WTC11 (cell line): Measurements from ENCODE around the gene CCSER1. TPM values are rescaled to one million over a fixed set of nuclear protein-coding genes. Genes with fewer than 3 reads are reported as not detected.

Experiments
- ATAC-seq: fragments of 200-7000 bp; cut with Tn5 transposase; 2 replicates; pipeline ENCODE4 v1.10.0; 2021; ENCODE audit warnings: mild to moderate bottlenecking, moderate library complexity
- CTCF ChIA-PET: fragments of 300-600 bp; sonication (Branson Sonifier 250); formaldehyde crosslinking; loops from one replicate; lab custom pipeline; 2021; ENCODE audit warnings: antibody characterized with exemption; lab: Charles Lee
- POLR2A ChIA-PET: fragments of 350-600 bp; sonication (Branson Sonifier 250); formaldehyde crosslinking; loops from one replicate; lab custom pipeline; 2021; ENCODE audit warnings: antibody characterized with exemption; lab: Charles Lee
- DNase-seq: peaks from one replicate; pipeline ENCODE4 v3.0.0; 2021; ENCODE audit warnings: low spot score
- H3K27ac Mint-ChIP-seq: 2 replicates; pipeline ENCODE4 v1.8.0; 2021; ENCODE audit warnings: mixed read lengths
- H3K27me3 Mint-ChIP-seq: 2 replicates; pipeline ENCODE4 v1.8.0; 2021; ENCODE audit warnings: low read depth, mild to moderate bottlenecking, moderate library complexity, mixed read lengths
- H3K36me3 Mint-ChIP-seq: 2 replicates; pipeline ENCODE4 v1.8.0; 2021; ENCODE audit warnings: mixed read lengths
- H3K4me1 Mint-ChIP-seq: 2 replicates; pipeline ENCODE4 v1.8.0; 2022; ENCODE audit warnings: mixed read lengths
- H3K4me3 Mint-ChIP-seq: 2 replicates; pipeline ENCODE4 v1.8.0; 2021; ENCODE audit warnings: mild to moderate bottlenecking, moderate library complexity, mixed read lengths
- H3K9me3 Mint-ChIP-seq: 2 replicates; pipeline ENCODE4 v1.8.0; 2021; ENCODE audit warnings: mixed read lengths
- CBFB ChIP-seq: sonication (generic); formaldehyde crosslinking; IDR thresholded peaks from 2 replicates; pipeline ENCODE4 v1.8.1; 2022; ENCODE audit warnings: mild to moderate bottlenecking, low read depth, missing genetic modification reagents
- CREB1 ChIP-seq: sonication (generic); formaldehyde crosslinking; IDR thresholded peaks from 2 replicates; pipeline ENCODE4 v1.8.0; 2023; ENCODE audit warnings: mild to moderate bottlenecking, missing genetic modification reagents
- ESRRA ChIP-seq: sonication (generic); formaldehyde crosslinking; IDR thresholded peaks from 2 replicates; pipeline ENCODE4 v1.8.1; 2022; ENCODE audit warnings: mild to moderate bottlenecking, missing genetic modification reagents, borderline replicate concordance
- FOXJ3 ChIP-seq: sonication (generic); formaldehyde crosslinking; IDR thresholded peaks from 2 replicates; pipeline ENCODE4 v1.9.0; 2021; ENCODE audit warnings: missing genetic modification reagents, mild to moderate bottlenecking, borderline replicate concordance
- HMGA2 ChIP-seq: fragments of 250-450 bp; sonication (Bioruptor Pico); IDR thresholded peaks from 2 replicates; pipeline ENCODE4 v1.4.0; 2021; ENCODE audit warnings: mild to moderate bottlenecking, moderate library complexity
- KAT7 ChIP-seq: sonication (generic); formaldehyde crosslinking; IDR thresholded peaks from 2 replicates; pipeline ENCODE4 v1.8.1; 2023; ENCODE audit warnings: missing genetic modification reagents, mild to moderate bottlenecking, borderline replicate concordance
- RORB ChIP-seq: fragments of 250-450 bp; sonication (Bioruptor Pico); IDR thresholded peaks from 2 replicates; pipeline ENCODE4 v1.9.0; 2021; ENCODE audit warnings: mild to moderate bottlenecking
- TEAD4 ChIP-seq: sonication (generic); formaldehyde crosslinking; IDR thresholded peaks from 2 replicates; pipeline ENCODE4 v1.8.0; 2022; ENCODE audit warnings: mild to moderate bottlenecking, missing genetic modification reagents
- USF1 ChIP-seq: sonication (generic); formaldehyde crosslinking; IDR thresholded peaks from 2 replicates; pipeline ENCODE4 v1.8.0; 2022; ENCODE audit warnings: mild to moderate bottlenecking, missing genetic modification reagents
- USF2 ChIP-seq: sonication (generic); formaldehyde crosslinking; IDR thresholded peaks from 2 replicates; pipeline ENCODE4 v1.8.1; 2023; ENCODE audit warnings: mild to moderate bottlenecking, missing genetic modification reagents, moderate library complexity
- total RNA-seq: library from RNA; stranded (reverse); gene quantifications from 3 replicates; pipeline ENCODE4 v1.2.3, GENCODE V29; 2021
- TF ChIP-seq, protein P1 (sequence below): sonication (generic); formaldehyde crosslinking; conservative IDR thresholded peaks from 2 replicates; pipeline ENCODE4 v1.8.1; 2023; ENCODE audit warnings: mild to moderate bottlenecking, low read depth, missing genetic modification reagents, moderate library complexity
- TF ChIP-seq, protein P2 (sequence below): sonication (generic); formaldehyde crosslinking; IDR thresholded peaks from 2 replicates; pipeline ENCODE4 v1.8.0; 2022; ENCODE audit warnings: mild to moderate bottlenecking, missing genetic modification reagents
- TF ChIP-seq, protein P3 (sequence below): sonication (generic); formaldehyde crosslinking; IDR thresholded peaks from 2 replicates; pipeline ENCODE4 v1.8.0; 2023; ENCODE audit warnings: missing genetic modification reagents
- TF ChIP-seq, protein P4 (sequence below): sonication (generic); formaldehyde crosslinking; IDR thresholded peaks from 2 replicates; pipeline ENCODE4 v1.8.1; 2023; ENCODE audit warnings: mild to moderate bottlenecking, missing genetic modification reagents
- TF ChIP-seq, protein P5 (sequence below): fragments of 250-450 bp; sonication (Bioruptor Pico); IDR thresholded peaks from 2 replicates; pipeline ENCODE4 v1.9.0; 2021; ENCODE audit warnings: mild to moderate bottlenecking, borderline replicate concordance

The CCSER1 gene
- total RNA-seq, 1 experiment from 2014 or later = 0.87 TPM

DNA sequence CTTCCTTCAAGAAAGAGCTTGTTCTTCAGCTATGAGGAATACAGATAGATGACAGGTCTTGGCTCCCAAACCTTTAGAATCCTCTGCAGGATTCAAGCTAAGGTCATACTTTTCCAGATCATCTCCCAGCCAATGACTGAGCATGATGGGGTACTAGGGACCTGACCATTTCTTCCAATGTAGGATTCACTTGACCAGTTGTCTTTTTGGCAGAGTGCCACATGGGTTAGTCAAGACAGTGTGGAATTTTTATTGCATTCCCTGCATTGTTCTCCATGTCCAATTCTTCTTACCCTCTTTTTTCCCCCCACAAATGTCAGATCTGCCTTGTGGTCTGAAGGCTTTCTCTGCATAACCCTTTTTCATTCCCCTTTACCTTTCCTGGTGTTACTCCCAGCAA, 99.5 kb downstream of the CCSER1 start (continued):
- TF ChIP-seq, protein P1, sequence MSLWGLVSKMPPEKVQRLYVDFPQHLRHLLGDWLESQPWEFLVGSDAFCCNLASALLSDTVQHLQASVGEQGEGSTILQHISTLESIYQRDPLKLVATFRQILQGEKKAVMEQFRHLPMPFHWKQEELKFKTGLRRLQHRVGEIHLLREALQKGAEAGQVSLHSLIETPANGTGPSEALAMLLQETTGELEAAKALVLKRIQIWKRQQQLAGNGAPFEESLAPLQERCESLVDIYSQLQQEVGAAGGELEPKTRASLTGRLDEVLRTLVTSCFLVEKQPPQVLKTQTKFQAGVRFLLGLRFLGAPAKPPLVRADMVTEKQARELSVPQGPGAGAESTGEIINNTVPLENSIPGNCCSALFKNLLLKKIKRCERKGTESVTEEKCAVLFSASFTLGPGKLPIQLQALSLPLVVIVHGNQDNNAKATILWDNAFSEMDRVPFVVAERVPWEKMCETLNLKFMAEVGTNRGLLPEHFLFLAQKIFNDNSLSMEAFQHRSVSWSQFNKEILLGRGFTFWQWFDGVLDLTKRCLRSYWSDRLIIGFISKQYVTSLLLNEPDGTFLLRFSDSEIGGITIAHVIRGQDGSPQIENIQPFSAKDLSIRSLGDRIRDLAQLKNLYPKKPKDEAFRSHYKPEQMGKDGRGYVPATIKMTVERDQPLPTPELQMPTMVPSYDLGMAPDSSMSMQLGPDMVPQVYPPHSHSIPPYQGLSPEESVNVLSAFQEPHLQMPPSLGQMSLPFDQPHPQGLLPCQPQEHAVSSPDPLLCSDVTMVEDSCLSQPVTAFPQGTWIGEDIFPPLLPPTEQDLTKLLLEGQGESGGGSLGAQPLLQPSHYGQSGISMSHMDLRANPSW (CRISPR knock-in tag) = no peak
- no peak for TF ChIP-seq USF2
- TF ChIP-seq, protein P2, sequence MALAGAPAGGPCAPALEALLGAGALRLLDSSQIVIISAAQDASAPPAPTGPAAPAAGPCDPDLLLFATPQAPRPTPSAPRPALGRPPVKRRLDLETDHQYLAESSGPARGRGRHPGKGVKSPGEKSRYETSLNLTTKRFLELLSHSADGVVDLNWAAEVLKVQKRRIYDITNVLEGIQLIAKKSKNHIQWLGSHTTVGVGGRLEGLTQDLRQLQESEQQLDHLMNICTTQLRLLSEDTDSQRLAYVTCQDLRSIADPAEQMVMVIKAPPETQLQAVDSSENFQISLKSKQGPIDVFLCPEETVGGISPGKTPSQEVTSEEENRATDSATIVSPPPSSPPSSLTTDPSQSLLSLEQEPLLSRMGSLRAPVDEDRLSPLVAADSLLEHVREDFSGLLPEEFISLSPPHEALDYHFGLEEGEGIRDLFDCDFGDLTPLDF (CRISPR knock-in tag) = no peak
- no peak for TF ChIP-seq USF1
- TF ChIP-seq CBFB (CRISPR knock-in tag) = no peak
- TF ChIP-seq RORB = no peak
- TF ChIP-seq KAT7 (CRISPR knock-in tag) = no peak
- TF ChIP-seq, protein P3, sequence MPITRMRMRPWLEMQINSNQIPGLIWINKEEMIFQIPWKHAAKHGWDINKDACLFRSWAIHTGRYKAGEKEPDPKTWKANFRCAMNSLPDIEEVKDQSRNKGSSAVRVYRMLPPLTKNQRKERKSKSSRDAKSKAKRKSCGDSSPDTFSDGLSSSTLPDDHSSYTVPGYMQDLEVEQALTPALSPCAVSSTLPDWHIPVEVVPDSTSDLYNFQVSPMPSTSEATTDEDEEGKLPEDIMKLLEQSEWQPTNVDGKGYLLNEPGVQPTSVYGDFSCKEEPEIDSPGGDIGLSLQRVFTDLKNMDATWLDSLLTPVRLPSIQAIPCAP (CRISPR knock-in tag) = no peak
- TF ChIP-seq, protein P4, sequence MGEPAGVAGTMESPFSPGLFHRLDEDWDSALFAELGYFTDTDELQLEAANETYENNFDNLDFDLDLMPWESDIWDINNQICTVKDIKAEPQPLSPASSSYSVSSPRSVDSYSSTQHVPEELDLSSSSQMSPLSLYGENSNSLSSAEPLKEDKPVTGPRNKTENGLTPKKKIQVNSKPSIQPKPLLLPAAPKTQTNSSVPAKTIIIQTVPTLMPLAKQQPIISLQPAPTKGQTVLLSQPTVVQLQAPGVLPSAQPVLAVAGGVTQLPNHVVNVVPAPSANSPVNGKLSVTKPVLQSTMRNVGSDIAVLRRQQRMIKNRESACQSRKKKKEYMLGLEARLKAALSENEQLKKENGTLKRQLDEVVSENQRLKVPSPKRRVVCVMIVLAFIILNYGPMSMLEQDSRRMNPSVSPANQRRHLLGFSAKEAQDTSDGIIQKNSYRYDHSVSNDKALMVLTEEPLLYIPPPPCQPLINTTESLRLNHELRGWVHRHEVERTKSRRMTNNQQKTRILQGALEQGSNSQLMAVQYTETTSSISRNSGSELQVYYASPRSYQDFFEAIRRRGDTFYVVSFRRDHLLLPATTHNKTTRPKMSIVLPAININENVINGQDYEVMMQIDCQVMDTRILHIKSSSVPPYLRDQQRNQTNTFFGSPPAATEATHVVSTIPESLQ (CRISPR knock-in tag) = no peak
- TF ChIP-seq, all 79 proteins: peak for 0

DNA sequence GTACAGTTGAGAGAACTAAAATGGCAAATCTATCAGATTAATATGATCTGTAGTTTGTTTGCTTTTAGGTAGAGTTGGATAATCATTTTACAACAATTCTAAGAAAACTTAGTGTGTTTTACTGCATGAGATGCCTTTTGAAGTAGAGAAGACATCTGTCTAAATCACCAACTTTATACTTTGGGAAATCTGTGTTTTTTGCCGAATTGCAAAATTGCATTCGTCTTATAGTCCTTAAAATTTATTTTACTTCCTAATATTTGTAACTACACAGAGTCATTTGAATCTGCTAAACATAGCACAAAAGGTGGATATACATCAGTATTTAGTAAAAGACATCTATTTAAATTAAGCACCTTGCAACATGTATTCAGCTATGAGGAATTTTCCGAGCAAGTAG, 100.0 kb downstream of the CCSER1 start:
- no peak for DNase-seq
- no peak for TF ChIP-seq TEAD4 (CRISPR knock-in tag)
- Mint-ChIP-seq H3K9me3 (peaks cover 34% of the 10 kb centered on the region), H3K36me3 (peaks cover 27% of the 10 kb centered on the region), H3K27me3 (peaks cover 9% of the 10 kb centered on the region; the same call in 1 of the 2 replicates), H3K27ac (no peak overlapping the region), H3K4me3 (no peak overlapping the region), H3K4me1 (no peaks in the 10 kb centered on the region)
- CTCF ChIA-PET = no interaction called here
- no peak for ATAC-seq
- POLR2A ChIA-PET = no interaction called here

DNA sequence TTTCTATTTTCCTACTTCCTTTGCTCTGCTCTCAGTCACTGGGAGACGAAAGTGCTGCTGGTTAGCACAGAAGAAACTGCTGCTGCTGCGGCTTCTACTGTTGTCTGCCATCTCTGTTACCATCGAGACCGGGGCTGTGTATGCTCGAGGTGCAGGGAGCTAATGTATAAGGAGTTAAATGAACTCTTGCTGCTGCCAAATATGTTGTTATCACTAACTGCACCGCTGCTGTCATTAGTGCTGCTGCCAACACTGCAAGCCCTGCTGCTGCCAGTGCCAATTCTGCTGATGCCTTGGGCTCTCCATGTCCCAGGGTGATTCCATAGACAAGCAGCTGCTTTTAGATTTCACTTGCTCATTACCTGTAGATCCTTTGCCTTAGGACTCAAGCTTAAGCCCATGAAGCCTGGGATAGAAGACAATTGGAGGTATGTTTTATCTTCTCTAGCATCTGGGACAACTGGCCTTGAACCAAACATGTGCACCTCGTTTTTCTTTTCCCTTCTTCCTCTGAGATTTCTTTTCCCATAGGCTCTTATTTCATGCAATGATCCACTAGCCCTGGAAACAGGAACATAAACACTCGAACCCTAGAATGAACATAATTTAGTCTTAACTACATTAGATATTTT, 107.8 kb downstream of the CCSER1 start:
- POLR2A ChIA-PET = no interaction called here
- H3K27ac Mint-ChIP-seq = 0 out of 2 replicates have a peak overlapping the region, but pooled peaks have one; percentile 52
- no peaks in the 10 kb centered on the region for H3K36me3 Mint-ChIP-seq
- CTCF ChIA-PET = no interaction called here
- no peaks in the 10 kb centered on the region; the same call in 1 of the 2 replicates for H3K9me3 Mint-ChIP-seq
- no peaks in the 10 kb centered on the region for H3K4me1 Mint-ChIP-seq
- no peak for DNase-seq
- no peaks in the 10 kb centered on the region for H3K27me3 Mint-ChIP-seq
- H3K4me3 Mint-ChIP-seq = no peak overlapping the region
- no peak; the same call in 1 of the 2 replicates for ATAC-seq
- TF ChIP-seq, protein P5, sequence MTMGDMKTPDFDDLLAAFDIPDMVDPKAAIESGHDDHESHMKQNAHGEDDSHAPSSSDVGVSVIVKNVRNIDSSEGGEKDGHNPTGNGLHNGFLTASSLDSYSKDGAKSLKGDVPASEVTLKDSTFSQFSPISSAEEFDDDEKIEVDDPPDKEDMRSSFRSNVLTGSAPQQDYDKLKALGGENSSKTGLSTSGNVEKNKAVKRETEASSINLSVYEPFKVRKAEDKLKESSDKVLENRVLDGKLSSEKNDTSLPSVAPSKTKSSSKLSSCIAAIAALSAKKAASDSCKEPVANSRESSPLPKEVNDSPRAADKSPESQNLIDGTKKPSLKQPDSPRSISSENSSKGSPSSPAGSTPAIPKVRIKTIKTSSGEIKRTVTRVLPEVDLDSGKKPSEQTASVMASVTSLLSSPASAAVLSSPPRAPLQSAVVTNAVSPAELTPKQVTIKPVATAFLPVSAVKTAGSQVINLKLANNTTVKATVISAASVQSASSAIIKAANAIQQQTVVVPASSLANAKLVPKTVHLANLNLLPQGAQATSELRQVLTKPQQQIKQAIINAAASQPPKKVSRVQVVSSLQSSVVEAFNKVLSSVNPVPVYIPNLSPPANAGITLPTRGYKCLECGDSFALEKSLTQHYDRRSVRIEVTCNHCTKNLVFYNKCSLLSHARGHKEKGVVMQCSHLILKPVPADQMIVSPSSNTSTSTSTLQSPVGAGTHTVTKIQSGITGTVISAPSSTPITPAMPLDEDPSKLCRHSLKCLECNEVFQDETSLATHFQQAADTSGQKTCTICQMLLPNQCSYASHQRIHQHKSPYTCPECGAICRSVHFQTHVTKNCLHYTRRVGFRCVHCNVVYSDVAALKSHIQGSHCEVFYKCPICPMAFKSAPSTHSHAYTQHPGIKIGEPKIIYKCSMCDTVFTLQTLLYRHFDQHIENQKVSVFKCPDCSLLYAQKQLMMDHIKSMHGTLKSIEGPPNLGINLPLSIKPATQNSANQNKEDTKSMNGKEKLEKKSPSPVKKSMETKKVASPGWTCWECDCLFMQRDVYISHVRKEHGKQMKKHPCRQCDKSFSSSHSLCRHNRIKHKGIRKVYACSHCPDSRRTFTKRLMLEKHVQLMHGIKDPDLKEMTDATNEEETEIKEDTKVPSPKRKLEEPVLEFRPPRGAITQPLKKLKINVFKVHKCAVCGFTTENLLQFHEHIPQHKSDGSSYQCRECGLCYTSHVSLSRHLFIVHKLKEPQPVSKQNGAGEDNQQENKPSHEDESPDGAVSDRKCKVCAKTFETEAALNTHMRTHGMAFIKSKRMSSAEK (CRISPR knock-in tag) = no peak
- no peak for TF ChIP-seq RORB
- TF ChIP-seq, protein P4 (CRISPR knock-in tag) = no peak
- no peak for TF ChIP-seq FOXJ3
- TF ChIP-seq, protein P2 (CRISPR knock-in tag) = no peak
- no peak for TF ChIP-seq ESRRA
- TF ChIP-seq CREB1 (CRISPR knock-in tag) = no peak
- no peak for TF ChIP-seq HMGA2 (CRISPR knock-in tag)
